HG02885 (cell line): ENCODE results near the gene CDH4.
"Not testable (repeated sequence)": the region's sequence is repeated elsewhere in the genome, so short reads cannot be mapped to it uniquely, and the experiment has no call there.

Source experiments
- ATAC-seq: cut with Tn5 transposase; IDR thresholded peaks from one replicate; pipeline ENCODE4 v1.9.1; 2021; ENCODE audit warnings: mild to moderate bottlenecking; ENCODE audit not compliant: unreplicated experiment, poor library complexity

CDH4 gene

DNA sequence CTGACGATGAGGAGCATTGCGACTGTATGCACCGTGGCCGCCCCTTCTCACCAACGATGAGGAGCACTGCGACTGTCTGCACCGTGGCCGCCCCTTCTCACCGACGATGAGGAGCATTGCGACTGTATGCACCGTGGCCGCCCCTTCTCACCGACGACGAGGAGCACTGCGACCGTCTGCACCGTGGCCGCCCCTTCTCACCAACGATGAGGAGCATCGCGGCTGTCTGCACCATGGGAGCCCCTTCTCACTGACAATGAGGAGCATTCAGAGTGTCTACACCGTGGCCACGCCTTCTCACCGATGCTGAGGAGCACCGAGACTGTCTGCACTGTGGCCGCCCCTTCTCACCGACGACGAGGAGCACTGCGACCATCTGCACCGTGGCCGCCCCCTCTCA is 692.9 kb downstream of the CDH4 start:
- not testable (repeated sequence) for ATAC-seq

DNA sequence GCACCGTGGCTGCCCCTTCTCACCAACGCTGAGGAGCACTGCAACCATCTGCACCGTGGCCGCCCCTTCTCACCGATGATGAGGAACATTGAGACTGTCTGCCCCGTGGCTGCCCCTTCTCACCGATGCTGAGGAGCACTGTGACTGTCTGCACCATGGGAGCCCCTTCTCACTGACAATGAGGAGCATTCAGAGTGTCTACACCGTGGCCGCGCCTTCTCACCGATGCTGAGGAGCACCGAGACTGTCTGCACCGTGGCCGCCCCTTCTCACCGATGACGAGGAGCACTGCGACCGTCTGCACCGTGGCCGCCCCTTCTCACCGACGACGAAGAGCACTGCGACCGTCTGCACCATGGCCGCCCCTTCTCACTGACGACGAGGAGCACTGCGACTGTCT is 693.4 kb downstream of the CDH4 start:
- ATAC-seq, result not testable (repeated sequence)

DNA sequence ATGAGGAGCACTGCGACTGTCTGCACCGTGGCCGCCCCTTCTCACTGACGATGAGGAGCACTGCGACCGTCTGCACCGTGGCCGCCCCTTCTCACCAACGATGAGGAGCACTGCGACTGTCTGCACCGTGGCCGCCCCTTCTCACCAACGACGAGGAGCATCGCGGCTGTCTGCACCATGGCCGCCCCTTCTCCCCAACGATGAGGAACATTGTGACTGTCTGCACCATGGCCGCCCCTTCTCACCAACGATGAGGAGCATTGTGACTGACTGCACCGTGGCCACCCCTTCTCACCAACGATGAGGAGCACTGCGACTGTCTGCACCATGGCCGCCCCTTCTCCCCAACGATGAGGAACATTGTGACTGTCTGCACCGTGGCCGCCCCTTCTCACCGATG is 696.0 kb downstream of the CDH4 start:
- ATAC-seq, result not testable (repeated sequence)

DNA sequence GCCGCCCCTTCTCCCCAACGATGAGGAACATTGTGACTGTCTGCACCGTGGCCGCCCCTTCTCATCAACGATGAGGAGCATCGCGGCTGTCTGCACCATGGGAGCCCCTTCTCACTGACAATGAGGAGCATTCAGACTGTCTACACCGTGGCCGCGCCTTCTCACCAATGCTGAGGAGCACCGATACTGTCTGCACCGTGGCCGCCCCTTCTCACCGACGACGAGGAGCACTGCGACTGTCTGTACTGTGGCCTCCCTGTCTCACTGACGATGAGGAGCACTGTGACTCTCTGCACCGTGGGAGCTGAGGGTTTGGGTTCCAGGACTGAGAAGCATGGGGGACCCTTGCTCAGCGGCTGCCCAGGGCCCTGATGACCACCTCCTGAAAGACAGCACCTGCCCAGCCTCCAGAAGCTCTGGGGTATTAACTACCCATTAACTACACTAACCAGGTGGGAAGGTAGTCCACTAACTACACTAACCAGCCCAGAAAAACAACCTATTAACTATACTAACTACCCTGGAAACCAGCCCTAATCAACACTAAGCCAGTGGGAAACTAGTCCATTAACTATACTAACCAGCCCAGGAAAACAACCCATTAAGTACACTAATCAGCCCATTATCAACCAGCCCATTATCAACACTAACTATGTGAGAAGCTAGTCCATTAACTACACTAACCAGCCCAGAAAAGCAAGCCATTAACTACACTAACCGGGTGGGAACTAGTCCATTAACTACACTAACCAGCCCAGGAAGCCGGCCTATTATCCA is 696.7 kb downstream of the CDH4 start:
- no peak for ATAC-seq

DNA sequence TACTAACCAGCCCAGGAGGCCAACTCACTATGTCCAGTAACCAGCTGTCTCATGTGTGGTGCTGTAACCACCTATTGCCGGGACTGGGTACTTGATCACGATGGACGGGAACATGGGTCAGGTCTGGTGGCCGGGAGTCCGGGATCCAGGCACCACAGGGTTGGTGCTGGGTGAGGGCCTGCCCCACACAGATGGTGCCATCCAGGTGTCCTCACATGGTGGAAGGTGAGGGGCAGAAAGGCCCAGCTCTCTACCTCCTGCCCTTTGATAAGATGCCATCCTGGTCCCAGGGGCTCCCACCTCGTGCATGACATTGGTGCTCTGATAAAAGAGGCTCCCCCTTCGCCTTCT is 697.3 kb downstream of the CDH4 start:
- ATAC-seq, result no peak

DNA sequence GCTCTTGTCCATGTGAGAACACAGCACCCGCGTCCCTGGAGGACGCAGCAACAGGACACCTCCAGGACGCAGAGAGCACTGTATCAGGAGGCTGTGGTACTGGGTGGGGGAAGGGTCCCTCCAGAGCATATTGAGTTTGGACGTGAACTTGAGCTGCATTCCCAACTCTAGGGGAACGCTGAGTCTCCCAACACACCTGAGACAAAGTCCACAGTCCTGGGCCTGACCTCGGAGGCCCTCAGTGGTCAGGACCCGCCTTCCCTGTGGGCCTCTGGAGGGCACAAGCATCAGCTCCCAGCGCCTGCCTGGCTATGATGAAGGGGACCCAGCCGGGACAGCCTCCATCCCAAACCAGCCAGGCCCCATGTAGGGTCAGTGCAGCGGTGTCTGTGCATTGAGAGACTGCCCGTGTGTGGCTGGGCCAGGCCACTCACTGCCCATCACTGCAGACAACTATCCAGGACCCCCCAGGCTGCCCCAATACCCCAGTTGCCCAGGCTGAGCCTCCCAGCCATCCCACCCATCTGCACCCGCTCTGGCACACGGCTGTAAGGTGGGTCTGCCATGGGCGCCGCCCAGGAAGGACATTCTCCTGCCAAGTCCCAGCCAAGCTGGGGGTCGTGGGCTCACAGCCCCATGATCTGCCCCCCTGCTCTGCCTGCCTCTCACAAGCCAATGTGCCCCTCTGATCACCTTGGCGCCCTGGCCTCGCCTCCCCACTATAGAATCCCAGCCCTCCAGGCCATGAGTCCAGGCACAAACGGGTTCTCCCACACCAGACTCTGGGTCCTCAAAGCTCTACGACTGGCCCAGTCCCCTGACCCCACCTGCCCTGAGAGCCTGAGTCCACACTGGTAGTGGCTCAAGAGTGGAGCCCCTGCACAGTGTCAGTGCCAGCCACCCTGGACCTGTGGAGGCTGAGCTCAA is 697.9 kb downstream of the CDH4 start:
- no peak for ATAC-seq

DNA sequence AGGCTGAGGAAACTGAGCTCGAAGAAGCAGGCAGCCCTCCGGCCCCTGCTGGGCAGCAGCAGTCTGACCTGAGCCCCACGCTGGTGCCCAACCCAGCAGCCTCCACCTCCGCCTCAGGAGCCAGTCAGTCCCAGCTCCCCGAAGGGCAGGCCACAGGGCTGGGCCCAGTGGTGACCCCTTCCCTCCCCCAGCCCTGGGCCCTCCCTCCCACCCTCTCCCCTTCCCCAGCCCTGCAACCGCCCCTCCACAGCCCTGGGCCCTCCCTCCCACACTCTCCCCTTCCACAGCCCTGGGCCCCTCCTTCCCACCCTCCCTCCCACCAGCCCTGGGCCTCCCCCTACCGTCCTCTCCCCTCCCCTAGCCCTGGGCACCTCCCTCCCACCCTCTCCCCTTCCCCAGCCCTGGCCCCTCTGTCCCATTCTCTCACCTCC is 698.6 kb downstream of the CDH4 start:
- no peak for ATAC-seq

DNA sequence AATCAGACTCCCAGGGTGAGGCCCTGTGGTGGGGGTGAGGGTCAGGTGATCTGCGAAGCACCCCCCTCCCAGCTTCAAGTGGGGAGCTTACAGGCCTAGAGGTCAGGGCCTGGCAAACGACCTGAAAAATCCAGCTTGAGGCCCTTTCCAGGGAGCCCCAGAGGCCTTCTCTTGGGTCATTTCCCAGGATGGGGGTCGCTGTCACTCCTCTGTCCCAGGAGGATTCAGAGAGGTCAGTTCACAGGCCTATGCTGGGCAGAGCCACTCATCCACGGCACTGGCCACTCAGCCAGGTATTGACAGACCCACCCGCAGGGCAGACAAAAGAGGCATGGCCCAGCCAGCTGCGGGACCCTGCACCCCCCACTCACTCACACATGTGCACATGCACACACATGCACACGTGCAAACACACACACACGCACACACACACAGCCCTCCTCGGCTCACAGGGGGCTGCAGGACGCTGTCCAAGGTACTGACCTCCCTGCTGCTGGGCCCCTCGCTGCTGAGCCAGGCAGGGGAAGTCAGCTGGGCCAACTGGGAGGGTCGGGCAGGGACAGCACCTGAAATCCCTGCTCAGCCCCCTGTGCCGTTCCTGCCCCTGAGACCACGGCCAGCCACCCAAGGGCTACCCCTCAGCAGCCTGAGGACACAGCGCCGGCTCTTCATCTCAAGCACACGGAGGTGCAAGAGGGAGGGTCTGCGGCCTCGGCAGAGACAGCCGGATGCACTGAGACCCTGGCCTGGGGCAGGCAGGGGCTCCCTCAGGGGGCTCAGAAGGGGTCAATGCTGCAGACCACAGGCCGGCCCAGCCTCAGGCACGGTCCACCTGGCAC is 699.9 kb downstream of the CDH4 start:
- ATAC-seq, result no peak

DNA sequence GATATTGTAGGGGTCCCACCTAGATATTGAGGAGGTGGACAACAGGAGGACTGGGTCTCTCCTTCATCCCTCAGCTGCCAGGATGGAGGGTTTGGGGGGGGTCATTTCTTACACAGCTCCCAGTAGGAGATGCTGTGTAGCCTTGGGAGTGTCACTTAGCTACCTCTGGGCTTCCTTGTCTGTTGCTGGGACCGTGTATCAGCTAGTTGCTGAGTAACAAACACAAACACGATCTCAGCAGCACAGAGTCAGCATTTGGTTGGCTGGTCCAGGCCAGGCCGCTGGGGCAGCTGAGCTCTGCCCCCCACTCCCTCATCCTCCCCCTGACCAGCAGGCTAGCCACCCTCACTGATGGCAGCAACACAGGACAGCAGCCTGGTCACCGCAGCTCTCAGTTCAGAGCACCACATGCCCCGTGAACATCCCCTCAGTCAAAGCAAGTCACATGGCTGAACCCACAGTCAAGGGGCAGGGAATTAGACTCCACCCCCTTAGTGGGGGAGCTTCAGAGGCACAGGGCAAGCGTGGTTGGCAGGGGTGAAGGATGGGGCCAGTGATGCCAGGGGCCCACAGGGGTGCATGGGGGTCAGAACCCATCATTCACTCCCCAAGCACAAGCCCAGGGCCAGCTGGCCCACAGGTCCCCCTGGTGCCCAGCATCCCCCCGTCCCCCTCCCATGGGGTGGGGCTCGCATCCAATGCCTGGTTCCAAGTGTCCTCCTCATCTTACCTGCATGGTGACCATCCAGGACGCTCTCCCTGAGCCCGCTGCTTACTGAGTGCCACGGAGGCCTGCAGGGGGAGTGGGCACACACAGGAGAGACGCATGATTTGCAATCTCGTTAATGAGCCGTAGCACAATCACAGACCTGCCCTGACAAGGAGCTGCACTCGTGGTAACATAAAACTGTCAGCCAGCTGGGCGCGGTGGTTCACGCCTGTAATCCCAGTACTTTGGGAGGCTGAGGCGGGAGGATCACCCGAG is 701.3 kb downstream of the CDH4 start:
- no peak for ATAC-seq

DNA sequence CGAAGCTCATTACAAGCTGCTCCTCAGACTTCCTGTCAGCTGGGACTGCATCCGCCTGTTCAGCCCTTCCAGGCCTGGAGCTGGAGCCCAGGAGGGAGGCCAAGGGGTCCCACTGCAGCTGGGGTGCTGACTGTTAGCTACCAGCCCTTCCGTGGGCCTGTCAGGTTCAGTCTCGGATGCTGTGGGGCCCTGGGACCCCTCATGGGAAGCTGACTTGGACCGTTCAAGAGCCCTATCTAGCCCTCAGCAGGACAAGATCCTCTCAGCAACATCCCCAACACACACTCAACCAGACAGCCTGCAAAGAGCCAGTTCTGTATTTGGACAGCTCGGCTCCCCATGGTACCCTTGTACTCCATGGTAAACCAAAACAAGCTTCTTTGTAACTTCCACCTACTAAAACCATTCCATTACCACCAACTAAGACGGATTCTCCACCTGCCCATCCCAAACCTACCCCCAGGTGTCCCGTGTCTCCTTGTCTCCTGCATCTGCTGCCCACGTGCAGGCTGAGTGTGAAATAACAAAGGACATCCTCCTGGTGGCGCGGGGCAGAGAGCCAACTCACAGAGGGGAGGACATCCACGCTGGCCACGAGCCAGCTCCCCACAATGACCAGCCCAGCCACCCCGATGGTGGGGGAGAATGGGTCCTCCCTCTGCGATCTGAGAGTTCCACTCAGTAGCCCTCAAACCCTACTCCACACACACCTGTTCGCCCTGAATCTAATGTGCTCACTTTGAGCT is 702.4 kb downstream of the CDH4 start:
- no peak for ATAC-seq

DNA sequence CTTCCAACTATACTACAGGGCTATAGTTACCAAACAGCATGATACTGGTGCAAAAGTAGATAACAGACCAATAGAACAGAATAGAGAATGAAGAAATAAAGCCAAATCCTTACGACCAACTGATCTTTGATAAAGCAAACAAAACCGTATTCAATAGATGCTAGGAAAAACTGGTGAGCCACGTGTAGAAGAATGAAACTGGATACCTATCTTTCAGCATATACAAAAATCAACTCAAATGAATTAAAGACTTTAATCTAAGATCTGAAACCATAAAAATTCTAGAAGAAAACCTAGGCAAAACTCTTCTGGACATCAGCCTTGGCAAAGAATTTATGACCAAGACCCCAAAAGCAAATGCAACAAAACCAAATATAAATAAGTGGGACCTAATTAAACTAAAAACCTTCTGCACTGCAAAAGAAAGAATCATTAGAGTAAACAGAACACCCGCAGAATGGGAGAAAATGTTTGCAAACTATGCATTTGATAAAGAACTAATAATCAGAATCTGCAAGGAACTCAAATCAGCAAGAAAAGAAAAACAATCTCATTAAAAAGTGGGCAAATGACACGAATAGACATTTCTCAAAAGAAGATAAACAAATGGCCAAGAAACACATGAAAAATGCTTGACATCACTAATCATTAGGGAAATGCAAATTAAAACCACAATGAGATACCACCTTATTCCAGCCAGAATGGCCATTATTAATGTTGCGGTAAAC is 703.8 kb downstream of the CDH4 start:
- no peak for ATAC-seq

DNA sequence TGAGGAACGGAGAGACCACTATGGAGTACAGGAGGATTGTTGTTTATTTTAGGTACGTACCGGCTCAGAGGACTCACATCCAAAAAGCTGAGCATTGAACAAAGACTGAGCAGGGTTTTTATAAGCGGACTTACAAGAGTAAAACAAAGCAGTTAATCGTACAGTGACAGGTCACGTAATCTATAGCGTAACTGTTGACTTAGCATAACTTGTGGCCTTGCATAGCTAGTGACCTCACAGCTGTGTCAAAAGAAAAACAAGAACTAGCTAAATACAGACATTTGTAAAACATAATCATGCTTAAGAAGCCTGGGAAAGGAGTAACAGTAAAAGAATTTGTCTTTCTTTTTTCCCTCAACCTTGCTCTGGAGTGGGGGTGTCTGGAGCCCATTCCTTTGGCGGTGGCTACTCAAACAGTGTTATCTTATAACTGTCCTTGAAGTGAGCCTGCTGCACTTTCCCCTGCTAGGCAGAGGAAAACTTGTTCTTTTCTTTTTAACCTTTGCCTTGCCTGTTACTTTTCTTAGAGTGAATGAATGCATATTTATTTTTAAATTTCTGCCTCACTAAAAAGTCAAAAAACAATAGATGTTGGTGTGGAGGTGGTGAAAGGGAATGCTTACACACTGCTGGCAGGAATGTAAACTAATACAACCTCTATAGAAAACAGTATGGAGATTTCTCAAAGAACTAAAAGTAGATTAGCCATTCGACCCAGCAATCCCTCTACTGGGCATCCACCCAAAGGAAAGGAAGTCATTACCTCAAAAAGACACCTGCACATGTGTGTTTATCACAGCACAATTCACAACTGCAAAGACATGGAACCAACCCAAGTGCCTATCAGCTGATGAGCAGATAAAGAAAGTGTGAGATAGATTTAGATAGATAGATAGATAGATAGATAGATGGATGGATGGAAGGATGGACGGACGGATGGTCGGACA is 704.6 kb downstream of the CDH4 start:
- ATAC-seq, result no peak

DNA sequence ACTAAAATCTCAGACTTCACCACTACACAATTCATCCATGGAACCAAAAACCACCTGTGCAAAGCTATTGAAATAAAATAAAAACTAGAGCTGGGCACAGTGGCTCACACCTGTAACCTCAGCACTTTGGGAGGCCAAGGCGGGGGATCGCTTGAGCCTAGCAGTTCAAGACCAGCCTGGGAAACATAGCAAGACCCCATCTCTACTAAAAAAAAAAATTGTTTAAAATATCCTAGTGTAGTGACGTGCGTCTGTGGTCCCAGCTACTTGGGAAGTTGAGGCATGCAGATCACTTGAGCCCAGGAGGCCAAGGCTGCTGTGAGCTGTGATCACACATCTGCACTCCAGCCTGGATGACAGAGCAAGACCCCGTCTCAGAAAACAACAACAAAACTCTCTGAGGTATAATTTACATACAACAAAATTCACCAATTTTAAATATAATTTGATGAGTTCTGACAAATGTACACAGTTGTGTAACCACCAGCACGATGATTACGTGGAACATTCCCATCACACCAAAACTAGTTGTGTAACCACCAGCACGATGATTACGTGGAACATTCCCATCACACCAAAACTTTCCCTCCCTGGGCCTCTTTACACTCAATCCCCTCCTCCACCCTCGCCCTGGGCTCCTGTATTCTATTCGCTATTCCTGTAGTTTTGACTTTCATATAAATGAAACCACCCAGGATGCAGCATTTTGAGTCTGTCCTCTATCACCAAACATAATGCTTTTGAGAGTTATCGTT is 706.1 kb downstream of the CDH4 start:
- ATAC-seq, result no peak

DNA sequence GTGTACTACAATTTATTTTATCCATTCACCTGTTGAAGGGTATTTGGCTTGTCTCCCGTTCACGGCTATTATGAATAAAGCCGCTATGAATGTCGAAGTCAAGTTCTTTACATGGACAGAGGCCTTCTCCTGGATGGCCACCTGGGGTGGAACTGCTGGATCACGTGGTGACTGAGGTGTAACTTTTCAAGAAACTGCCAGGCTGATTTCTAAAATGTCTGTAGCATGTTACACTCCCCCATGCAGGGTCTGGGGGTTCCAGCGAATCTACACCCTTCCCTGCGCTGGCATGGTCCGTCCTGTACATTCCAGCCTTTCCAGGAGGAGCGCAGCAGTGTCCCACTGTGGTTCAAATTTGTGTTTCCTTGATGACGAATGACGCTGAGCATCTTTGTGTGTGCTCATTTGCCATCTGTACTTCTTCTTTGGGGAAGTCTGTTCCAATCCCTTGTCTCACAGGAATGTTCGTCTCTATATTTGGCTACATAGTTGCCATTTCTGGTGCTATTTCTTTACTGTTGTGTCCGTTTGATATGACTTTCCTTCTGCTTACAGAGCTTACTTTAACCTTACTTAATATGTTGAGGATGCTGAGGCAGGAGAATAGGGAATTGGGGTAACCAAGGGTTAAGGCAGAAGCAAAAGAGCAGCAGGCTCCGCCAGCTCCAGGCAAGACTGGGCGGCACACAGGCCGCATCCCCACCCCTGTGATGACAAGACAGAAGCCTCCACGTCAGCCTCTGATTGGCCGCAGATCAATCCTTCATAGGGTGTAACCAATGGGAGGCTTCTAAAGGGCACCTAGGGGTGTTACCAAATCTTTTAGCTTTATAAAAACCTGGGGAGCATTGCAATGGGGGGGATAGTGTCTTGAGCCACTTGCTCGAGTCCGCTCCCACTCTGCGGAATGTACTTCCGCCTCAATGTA is 707.0 kb downstream of the CDH4 start:
- ATAC-seq, result no peak

DNA sequence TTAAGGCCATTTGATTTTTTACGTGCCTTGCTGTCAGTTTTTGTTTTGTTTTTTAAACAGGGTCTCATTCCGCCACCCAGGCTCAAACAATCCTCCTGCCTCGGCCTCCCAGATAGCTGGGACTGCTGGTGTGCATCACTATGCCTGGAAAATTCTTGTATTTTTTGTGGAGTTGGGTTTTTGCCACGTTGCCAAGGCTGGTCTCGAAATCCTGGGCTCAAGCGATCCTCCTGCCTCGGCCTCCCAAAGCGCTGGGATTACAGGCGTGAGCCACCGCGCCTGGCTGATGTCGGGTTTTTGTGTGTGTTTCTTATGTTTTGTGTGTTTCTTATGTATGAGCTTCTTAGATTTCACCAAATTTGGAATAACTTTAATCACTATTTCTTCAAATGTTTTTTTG is 708.8 kb downstream of the CDH4 start:
- ATAC-seq, result no peak
